NCI-H748 (cell line): ENCODE results near the gene HOXA10.

Experiments used
- DNase-seq: peaks from one replicate; lab custom pipeline; 2025; ENCODE audit not compliant: unreplicated experiment; lab: John Stamatoyannopoulos, UW

The HOXA10 gene

GRCh38 chr7:27173956-27174873 lies at the start of gene HOXA10:
Gene HOXA10 (minus strand): TSS chr7:27174320. CDS start chr7:27174306, 14 bp downstream.
- DNase-seq, result peak; percentile 75

- DNase-seq, result no peak
Observed at GRCh38 chr7:27221201-27221797, 47.2 kb upstream of the HOXA10 start.

- DNase-seq, result no peak
Observed at GRCh38 chr7:27220440-27220955, 46.4 kb upstream of the HOXA10 start.

- DNase-seq, result no peak
Observed at GRCh38 chr7:27219821-27220220, 45.7 kb upstream of the HOXA10 start.

- no peak for DNase-seq
Observed at GRCh38 chr7:27217951-27218350, 43.8 kb upstream of the HOXA10 start.

GRCh38 chr7:27215356-27215755 lies 41.2 kb upstream of the HOXA10 start:
- DNase-seq, result no peak

- no peak for DNase-seq
Observed at GRCh38 chr7:27214239-27214950, 40.3 kb upstream of the HOXA10 start.

- DNase-seq, result no peak
Observed at GRCh38 chr7:27213433-27214238, 39.5 kb upstream of the HOXA10 start.

GRCh38 chr7:27212497-27213432 lies 38.6 kb upstream of the HOXA10 start:
- peak; percentile 73 for DNase-seq

GRCh38 chr7:27211764-27212204 lies 37.7 kb upstream of the HOXA10 start:
- DNase-seq, result no peak

GRCh38 chr7:27211084-27211446 lies 36.9 kb upstream of the HOXA10 start:
- no peak for DNase-seq

GRCh38 chr7:27210441-27211083 lies 36.4 kb upstream of the HOXA10 start:
- DNase-seq, result no peak

- DNase-seq, result no peak
Observed at GRCh38 chr7:27209933-27210440, 35.9 kb upstream of the HOXA10 start.

- no peak for DNase-seq
Observed at GRCh38 chr7:27208998-27209397, 34.9 kb upstream of the HOXA10 start.

GRCh38 chr7:27207348-27207985 lies 33.3 kb upstream of the HOXA10 start:
- DNase-seq, result no peak

GRCh38 chr7:27205325-27206280 lies 31.5 kb upstream of the HOXA10 start:
- DNase-seq, result no peak

GRCh38 chr7:27204851-27205322 lies 30.8 kb upstream of the HOXA10 start:
- no peak for DNase-seq
